T-helper 22 cell (primary cell): Measurements from ENCODE around the gene DPP6.

Source experiments
- DNase-seq: peaks from one replicate; pipeline ENCODE4 v3.0.0-alpha.2; 2020; ENCODE audit warnings: low read depth

DPP6 gene

DNA sequence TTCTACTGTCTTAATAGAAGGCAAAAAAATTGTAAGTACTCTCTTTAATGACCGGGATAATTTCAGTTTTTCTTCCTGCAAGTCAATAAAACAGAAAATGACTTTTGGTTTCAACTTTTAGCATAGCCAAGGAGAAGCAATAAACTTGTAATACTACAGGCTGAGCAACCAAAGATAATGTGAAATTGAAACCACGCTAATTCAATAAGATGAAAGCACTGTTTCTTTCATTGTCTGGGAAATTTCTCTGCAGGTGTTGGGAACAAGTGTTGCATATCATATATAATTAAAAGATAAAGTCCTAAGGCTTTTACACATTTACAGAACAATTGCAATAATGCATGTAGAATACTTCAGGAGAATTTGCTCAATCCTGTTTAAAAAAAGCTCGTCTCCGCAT lies 488.4 kb downstream of the DPP6 start:
- no peak for DNase-seq

DNA sequence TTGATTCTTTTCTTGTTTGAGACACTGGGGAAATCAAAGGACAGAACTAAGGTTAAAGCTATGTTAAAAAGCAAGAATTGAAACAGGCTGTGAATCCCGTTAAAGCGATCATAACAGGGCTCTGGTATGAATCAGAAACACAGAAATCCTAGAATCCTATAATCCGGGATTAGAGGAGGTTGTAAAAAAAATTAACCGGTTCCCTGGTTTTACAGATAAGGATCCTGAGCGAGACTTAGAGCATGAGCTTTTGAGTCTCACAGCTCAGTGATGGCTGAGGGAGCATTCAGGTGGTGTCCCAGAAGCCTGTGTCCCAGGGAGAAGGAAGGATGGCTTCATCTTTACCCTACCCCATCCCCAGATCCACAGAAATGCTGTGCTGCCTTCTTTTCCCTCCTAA lies 489.4 kb downstream of the DPP6 start:
- no peak for DNase-seq

GRCh38 chr7:154546946-154547587 lies 494.9 kb downstream of the DPP6 start:
- DNase-seq, result no peak

DNA sequence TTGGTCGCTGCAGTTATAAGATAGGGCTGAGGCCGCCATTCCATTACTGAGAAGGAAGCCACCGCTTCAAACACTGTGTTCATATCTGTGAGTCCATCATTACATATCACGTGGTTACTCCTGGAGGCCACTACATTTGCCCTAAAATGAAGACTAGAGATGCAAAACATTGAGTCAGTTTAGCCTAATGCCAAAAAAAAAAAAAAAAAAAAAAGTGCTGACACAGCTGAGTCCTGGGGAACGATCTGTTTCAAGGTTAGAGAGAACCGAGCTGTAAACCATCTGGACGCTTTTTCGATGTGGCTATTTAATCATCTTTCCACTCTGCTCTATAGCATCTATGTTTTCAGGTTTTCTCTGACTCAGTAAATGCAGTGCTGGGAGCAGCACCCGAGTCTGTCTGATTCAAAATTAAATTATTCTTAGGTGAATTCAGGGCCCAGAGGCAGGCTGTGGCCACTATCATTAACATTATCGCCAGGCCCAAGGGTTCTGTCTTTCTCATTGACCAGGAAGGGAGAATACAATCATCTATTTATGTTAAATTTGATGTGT lies 501.6 kb downstream of the DPP6 start:
- DNase-seq, result no peak

GRCh38 chr7:154559454-154559853 lies 507.3 kb downstream of the DPP6 start:
- DNase-seq, result no peak

GRCh38 chr7:154564676-154565075 lies 512.5 kb downstream of the DPP6 start:
- DNase-seq, result no peak

GRCh38 chr7:154566877-154567276 lies 514.7 kb downstream of the DPP6 start:
- DNase-seq, result no peak

DNA sequence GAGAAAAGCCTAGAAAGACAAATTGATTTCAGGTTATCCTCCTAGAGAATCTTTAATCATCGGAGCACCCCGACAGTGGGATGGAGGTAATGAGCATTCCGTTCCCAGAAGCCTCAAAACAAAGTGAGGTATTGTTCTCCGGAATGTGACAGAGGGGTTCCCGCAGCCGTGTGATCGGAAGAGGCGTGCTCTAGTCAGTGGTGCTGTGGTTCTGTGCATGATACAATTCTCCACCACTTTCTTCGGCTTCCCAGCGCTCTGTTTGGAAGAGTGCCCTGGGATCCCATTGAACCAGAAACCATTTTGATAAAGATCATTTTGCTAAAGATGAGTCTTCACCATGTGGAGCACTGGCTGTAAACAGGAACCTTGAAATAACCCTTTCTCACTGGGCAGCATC lies 516.1 kb downstream of the DPP6 start:
- DNase-seq, result no peak

GRCh38 chr7:154569916-154570315 lies 517.7 kb downstream of the DPP6 start:
- no peak for DNase-seq

DNA sequence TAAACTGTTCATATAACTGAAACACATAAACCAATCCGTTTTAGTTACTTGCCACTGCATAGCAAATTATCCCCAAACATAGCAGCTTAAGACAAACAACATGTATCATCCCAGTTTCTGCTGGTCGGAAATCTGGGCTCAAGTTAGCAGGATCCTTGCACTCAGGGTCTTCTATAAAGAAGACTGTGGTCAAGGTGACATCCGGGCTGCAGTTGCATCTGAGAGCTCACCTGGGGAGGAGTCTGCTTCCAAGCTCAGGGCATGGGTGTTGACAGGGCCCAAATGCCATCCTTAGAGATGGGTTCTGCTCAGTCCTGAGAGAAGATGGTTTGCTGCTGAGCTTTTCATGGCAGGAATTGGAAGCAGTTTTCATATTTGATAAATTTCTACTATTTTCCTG lies 519.6 kb downstream of the DPP6 start:
- DNase-seq, result no peak

DNA sequence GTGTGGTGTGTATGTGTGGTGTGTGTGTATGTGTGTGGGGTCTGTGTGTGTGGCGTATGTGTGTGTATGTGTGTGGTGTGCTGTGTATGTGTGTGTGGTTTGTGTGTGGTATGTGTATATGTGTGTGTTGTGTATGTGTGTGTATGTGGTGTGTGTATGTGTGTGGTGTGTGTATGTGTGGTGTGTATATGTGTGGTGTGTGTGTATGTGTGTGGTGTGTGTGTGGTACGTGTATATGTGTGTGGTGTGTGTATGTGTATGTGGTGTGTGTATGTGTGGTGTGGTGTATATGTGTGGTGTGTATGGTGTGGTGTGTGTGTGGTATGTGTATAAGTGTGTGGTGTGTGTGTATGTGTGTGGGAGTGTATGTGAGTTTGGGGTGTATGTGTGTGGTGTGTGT lies 522.0 kb downstream of the DPP6 start:
- no peak for DNase-seq

GRCh38 chr7:154575497-154575896 lies 523.3 kb downstream of the DPP6 start:
- no peak for DNase-seq

GRCh38 chr7:154576604-154577003 lies 524.4 kb downstream of the DPP6 start:
- no peak for DNase-seq

DNA sequence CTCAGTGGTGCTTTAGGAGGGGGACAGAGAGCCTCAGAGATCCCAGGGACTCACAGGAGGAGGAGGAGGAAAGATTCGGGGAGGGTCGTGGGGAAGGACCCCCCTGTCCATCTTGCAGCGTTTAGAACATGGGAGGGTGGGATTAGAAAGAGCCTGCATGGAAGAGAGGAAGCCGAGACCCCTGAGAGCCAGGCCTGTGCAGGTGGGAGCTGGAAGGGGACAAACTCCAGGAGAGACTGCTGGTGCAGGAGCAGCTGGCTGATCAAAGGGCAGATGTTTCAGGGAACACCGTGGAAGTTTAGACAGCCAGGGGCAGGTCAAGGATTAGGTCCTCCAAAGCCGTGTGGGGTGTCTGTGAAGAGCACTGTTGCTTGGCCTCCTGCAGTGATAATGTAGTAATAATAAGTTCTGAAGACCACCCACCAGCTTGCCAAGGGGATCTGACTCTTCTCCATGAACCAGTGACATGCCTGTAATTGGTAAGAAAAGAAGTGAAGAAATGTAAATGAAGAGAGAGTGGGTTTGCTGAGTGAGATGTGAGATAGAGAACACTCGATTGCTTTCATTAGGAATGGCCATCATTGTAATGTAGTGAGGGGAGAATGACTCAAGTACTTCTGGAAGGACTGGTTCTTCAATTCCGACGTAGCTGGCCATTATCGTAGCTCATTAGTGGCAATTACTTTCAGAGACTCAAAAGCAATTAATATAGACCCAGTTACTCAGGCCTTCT lies 525.1 kb downstream of the DPP6 start:
- DNase-seq, result no peak

- no peak for DNase-seq
Measured at GRCh38 chr7:154578336-154578735, 526.1 kb downstream of the DPP6 start.

- DNase-seq, result no peak
Measured at GRCh38 chr7:154579711-154580110, 527.5 kb downstream of the DPP6 start.

- no peak for DNase-seq
Measured at GRCh38 chr7:154581251-154581890, 529.2 kb downstream of the DPP6 start.

GRCh38 chr7:154583454-154583853 lies 531.3 kb downstream of the DPP6 start:
- DNase-seq, result no peak

- DNase-seq, result no peak
Measured at GRCh38 chr7:154584352-154585252, 532.4 kb downstream of the DPP6 start.

DNA sequence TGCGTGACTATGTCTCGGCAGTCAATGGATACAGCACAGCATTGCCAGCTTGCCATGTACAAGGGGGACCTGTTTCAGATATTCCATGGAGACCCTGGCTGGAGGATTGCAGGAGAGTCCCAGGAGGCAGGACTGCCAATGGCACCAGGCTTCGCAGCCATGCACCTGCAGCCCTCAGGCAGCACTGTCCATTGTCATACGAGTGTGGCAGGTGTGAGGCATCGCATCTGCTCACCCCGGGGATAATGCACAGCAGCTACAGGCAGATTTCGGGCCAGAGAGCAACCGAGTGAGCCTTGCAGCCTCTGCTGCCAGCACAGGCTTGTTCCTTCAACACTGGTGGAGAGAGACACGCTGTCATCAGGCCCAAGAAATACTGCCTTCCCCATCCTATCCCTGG lies 535.6 kb downstream of the DPP6 start:
- no peak for DNase-seq

- DNase-seq, result no peak
Measured at GRCh38 chr7:154591544-154591943, 539.3 kb downstream of the DPP6 start.

GRCh38 chr7:154592388-154592787 lies 540.2 kb downstream of the DPP6 start:
- DNase-seq, result no peak
